ENCODE measurements around the gene CLCN4. TPM values are rescaled to one million over a fixed set of nuclear protein-coding genes. Genes with fewer than 3 reads are reported as not detected.

Gene CLCN4
- total RNA-seq, 1 experiment from 2014 or later = 6.9 TPM

DNA sequence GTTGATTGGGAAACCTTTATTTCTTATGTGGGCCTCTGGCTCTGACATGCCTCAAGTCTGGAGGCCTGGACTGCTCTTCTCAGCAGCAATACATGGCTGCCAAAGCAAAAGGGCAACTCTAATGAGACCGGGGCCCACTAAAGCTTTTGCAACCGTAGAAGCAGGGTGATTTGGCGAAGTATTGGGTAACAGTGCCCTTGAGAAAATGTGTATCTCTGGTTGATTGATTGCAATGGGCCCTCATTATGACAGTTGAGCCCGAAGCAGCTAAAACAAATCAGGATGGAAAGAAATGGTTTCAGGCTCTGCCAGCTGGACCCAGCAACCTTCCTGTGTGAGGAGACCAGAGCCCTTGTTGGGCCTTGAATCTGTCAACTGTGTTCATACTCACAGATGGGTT lies 73.4 kb downstream of the CLCN4 start:
- Mint-ChIP-seq H3K4me3 (no peak overlapping the region), H3K9me3 (peaks cover 35 to 47% of the 10 kb centered on the region in 2 experiments), H3K27ac (no peak overlapping the region), H3K4me1 (no peaks in the 10 kb centered on the region), H3K27me3 (ENCODE audit: low read depth) (no peaks in the 10 kb centered on the region), H3K36me3 (ENCODE audit: insufficient read depth in 1 of 3, low read depth in 3 of 3) (peaks cover 2 to 5% (median 2%) of the 10 kb centered on the region in 3 experiments; a peak in 3 of 7 replicates)
- H2BK20ac ChIP-seq (ENCODE audit: low read depth, low read length, poor library complexity, severe bottlenecking) = no peak overlapping the region
- no peak overlapping the region for H3K14ac ChIP-seq (ENCODE audit: insufficient read depth, low read length)
- H2AK5ac ChIP-seq (ENCODE audit: insufficient read length, low read length) = no peak overlapping the region
- no peak overlapping the region for H2BK120ac ChIP-seq (ENCODE audit: low read depth, low read length, poor library complexity, severe bottlenecking)
- no peak overlapping the region for H3K27ac ChIP-seq (ENCODE audit: insufficient read length, low read depth, low read length)
- TF ChIP-seq, protein P1, sequence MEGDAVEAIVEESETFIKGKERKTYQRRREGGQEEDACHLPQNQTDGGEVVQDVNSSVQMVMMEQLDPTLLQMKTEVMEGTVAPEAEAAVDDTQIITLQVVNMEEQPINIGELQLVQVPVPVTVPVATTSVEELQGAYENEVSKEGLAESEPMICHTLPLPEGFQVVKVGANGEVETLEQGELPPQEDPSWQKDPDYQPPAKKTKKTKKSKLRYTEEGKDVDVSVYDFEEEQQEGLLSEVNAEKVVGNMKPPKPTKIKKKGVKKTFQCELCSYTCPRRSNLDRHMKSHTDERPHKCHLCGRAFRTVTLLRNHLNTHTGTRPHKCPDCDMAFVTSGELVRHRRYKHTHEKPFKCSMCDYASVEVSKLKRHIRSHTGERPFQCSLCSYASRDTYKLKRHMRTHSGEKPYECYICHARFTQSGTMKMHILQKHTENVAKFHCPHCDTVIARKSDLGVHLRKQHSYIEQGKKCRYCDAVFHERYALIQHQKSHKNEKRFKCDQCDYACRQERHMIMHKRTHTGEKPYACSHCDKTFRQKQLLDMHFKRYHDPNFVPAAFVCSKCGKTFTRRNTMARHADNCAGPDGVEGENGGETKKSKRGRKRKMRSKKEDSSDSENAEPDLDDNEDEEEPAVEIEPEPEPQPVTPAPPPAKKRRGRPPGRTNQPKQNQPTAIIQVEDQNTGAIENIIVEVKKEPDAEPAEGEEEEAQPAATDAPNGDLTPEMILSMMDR (conservative IDR thresholded peaks at IDR 0.05) = no peak
- H4K91ac ChIP-seq (ENCODE audit: insufficient read length, low read depth, low read length) = no peak overlapping the region
- H3K23ac ChIP-seq (ENCODE audit: insufficient read length, low read depth, low read length) = no peak overlapping the region
- H2BK12ac ChIP-seq (ENCODE audit: insufficient read length, low read depth, low read length) = no peak overlapping the region
- no peak overlapping the region for H4K5ac ChIP-seq (ENCODE audit: insufficient read length, low read depth, low read length)
- no peak overlapping the region for H3K18ac ChIP-seq (ENCODE audit: insufficient read length, low read depth, low read length)
- H3T11ph ChIP-seq (ENCODE audit: low read length) = no peak overlapping the region
- H3K4ac ChIP-seq (ENCODE audit: low read depth, low read length) = no peak overlapping the region
- H3K23me2 ChIP-seq (ENCODE audit: insufficient read length, low read depth, low read length, poor library complexity, severe bottlenecking) = no peaks in the 10 kb centered on the region
- no peak overlapping the region for H3K4me2 ChIP-seq (ENCODE audit: insufficient read depth, insufficient read length, low read length)
- H3K79me1 ChIP-seq (ENCODE audit: insufficient read depth, low read depth, low read length, poor library complexity, severe bottlenecking) = no peaks in the 10 kb centered on the region
- no peaks in the 10 kb centered on the region for H3K27me3 ChIP-seq (ENCODE audit: insufficient read depth, low read length)
- no peaks in the 10 kb centered on the region for H3K9me3 ChIP-seq (ENCODE audit: control insufficient read depth, low read depth, low read length)
- H4K20me1 ChIP-seq (ENCODE audit: control insufficient read depth, insufficient read depth, insufficient read length) = no peaks in the 10 kb centered on the region
- no peaks in the 10 kb centered on the region for H3K79me2 ChIP-seq (ENCODE audit: insufficient read depth, low read length)
- DNase-seq = no peak
- no peak overlapping the region for H3K56ac ChIP-seq (ENCODE audit: insufficient read length, low read depth, low read length)
- no peak overlapping the region for H4K8ac ChIP-seq (replicated peaks; ENCODE audit: insufficient read length, low read depth, low read length)
- no peak overlapping the region for H2AFZ ChIP-seq (ENCODE audit: low read length)
- no peak overlapping the region for H3K9ac ChIP-seq (ENCODE audit: extremely low read depth, insufficient read length, low read length)
- H3K4me1 ChIP-seq (ENCODE audit: insufficient read depth, low read length) = no peaks in the 10 kb centered on the region
- H2BK5ac ChIP-seq (ENCODE audit: insufficient read length, low read length) = no peak overlapping the region
- no peak overlapping the region for H2BK15ac ChIP-seq (ENCODE audit: low read depth, low read length)
- WGBS (ENCODE audit: extremely low coverage, insufficient read length, low lambda C conversion rate) = no CpG with 5 or more reads among the region's 4 CpGs
